ENCODE measurements around the gene CEPT1. TPM values are rescaled to one million over a fixed set of nuclear protein-coding genes. Genes with fewer than 3 reads are reported as not detected.

CEPT1 gene
- polyA plus RNA-seq, 1 of the 3 experiments (the other 2 are of a cell fraction): 11.6 TPM

- Histone ChIP-seq H3K4me3 (ENCODE audit: low read depth in 2 of 2, low read length in 1 of 2) (no peak overlapping the region), H3K9me2 (no peaks in the 10 kb centered on the region), H3K36me3 (replicated peaks in 1 of 2; ENCODE audit: control insufficient read depth in 1 of 2, insufficient read depth in 2 of 2, low read length in 1 of 2) (no peaks in the 10 kb centered on the region), H3K79me2 (ENCODE audit: insufficient read depth) (no peaks in the 10 kb centered on the region), H3F3A (replicated peaks; ENCODE audit: insufficient read depth) (no peaks in the 10 kb centered on the region), H3K9me3 (no peaks in the 10 kb centered on the region), H3K4me1 (ENCODE audit: control insufficient read depth in 1 of 2, insufficient read depth in 2 of 2, low read depth in 1 of 2, low read length in 1 of 2) (peaks cover 0 to 3% of the 10 kb centered on the region in 2 experiments; a peak in 2 of 4 replicates), H2AFZ (ENCODE audit: low read depth) (no peak overlapping the region), H4K20me1 (ENCODE audit: insufficient read depth) (no peaks in the 10 kb centered on the region), H3K27ac (ENCODE audit: low read depth in 2 of 2, low read length in 1 of 2) (no peak overlapping the region), H3K4me2 (no peak overlapping the region), H3K9ac (no peak overlapping the region), H3K27me3 (ENCODE audit: insufficient read depth) (no peaks in the 10 kb centered on the region)
- ChIA-PET POLR2A (no interaction called here), CTCF (interaction anchor here (0.6 to 10.2 kb wide), 2 partner anchors 45 to 186 kb away, joined by 3 to 161 read pairs; no protein-coding TSS in a partner anchor)
- 81% methylated on average over 5 of the region's 5 CpGs for WGBS (ENCODE audit: low lambda C conversion rate)
- TF ChIP-seq EP300 (IDR thresholded peaks at IDR 0.05; ENCODE audit: borderline replicate concordance in 1 of 2, low read depth in 1 of 2, low read length in 1 of 2) (no peak), RXRA (IDR thresholded peaks at IDR 0.05; ENCODE audit: borderline replicate concordance, low read depth) (no peak), ELF1 (IDR thresholded peaks at IDR 0.05) (no peak), NRF1 (IDR thresholded peaks at IDR 0.05; ENCODE audit: low read depth, low read length) (no peak), JUND (IDR thresholded peaks at IDR 0.05) (no peak), MEF2A (IDR thresholded peaks at IDR 0.05; ENCODE audit: borderline replicate concordance, low read depth) (no peak), YY1 (IDR thresholded peaks at IDR 0.05; ENCODE audit: low read depth) (no peak), GABPA (IDR thresholded peaks at IDR 0.05; ENCODE audit: low read depth) (no peak)
- no peak for DNase-seq
Measured at GRCh38 chr1:111217183-111217910, 77.3 kb downstream of the CEPT1 start.

GRCh38 chr1:111218701-111219556 lies 78.9 kb downstream of the CEPT1 start:
- ChIA-PET CTCF (interaction anchor here (0.8 to 10.2 kb wide), 4 partner anchors 12 to 188 kb away, joined by 3 to 161 read pairs (median 4); no protein-coding TSS in a partner anchor), POLR2A (no interaction called here)
- WGBS (ENCODE audit: low lambda C conversion rate): 80% methylated on average over 8 of the region's 8 CpGs
- H3F3A ChIP-seq (replicated peaks; ENCODE audit: insufficient read depth): no peaks in the 10 kb centered on the region
- no peaks in the 10 kb centered on the region for H3K9me2 ChIP-seq
- no peak overlapping the region for H3K9ac ChIP-seq
- no peaks in the 10 kb centered on the region for H4K20me1 ChIP-seq (ENCODE audit: insufficient read depth)
- DNase-seq: no peak
- H3K4me1 ChIP-seq (ENCODE audit: control insufficient read depth in 1 of 2, insufficient read depth in 2 of 2, low read depth in 1 of 2, low read length in 1 of 2): peaks cover 0 to 5% of the 10 kb centered on the region in 2 experiments; a peak in 2 of 4 replicates
- H2AFZ ChIP-seq (ENCODE audit: low read depth): no peak overlapping the region
- no peaks in the 10 kb centered on the region for H3K79me2 ChIP-seq (ENCODE audit: insufficient read depth)
- H3K9me3 ChIP-seq: no peaks in the 10 kb centered on the region
- no peaks in the 10 kb centered on the region for H3K27me3 ChIP-seq (ENCODE audit: insufficient read depth)
- H3K4me3 ChIP-seq (ENCODE audit: low read depth in 2 of 2, low read length in 1 of 2): no peak overlapping the region
- H3K27ac ChIP-seq (ENCODE audit: low read depth in 2 of 2, low read length in 1 of 2): no peak overlapping the region
- no peaks in the 10 kb centered on the region for H3K36me3 ChIP-seq (replicated peaks in 1 of 2; ENCODE audit: control insufficient read depth in 1 of 2, insufficient read depth in 2 of 2, low read length in 1 of 2)
- TF ChIP-seq FOXJ3 (CRISPR knock-in tag; IDR thresholded peaks at IDR 0.05): no peak
- TF ChIP-seq RXRA (IDR thresholded peaks at IDR 0.05; ENCODE audit: borderline replicate concordance, low read depth): no peak
- no peak for TF ChIP-seq SMC3 (IDR thresholded peaks at IDR 0.05; ENCODE audit: low read depth, low read length)
- no peak for TF ChIP-seq GATA2 (CRISPR knock-in tag; IDR thresholded peaks at IDR 0.05)
- no peak for TF ChIP-seq ZBTB33 (IDR thresholded peaks at IDR 0.05; ENCODE audit: borderline replicate concordance, low read depth)
- TF ChIP-seq FOSL2 (IDR thresholded peaks at IDR 0.05; ENCODE audit: borderline replicate concordance, low read depth): no peak
- no peak for TF ChIP-seq TEAD4 (IDR thresholded peaks at IDR 0.05; ENCODE audit: borderline replicate concordance, insufficient read depth)
- no peak for TF ChIP-seq YY1 (IDR thresholded peaks at IDR 0.05; ENCODE audit: low read depth)
- TF ChIP-seq IRF3 (IDR thresholded peaks at IDR 0.05; ENCODE audit: low read depth, low read length): no peak
- TF ChIP-seq CTCF (IDR thresholded peaks at IDR 0.05): no peak
- TF ChIP-seq PBX3 (IDR thresholded peaks at IDR 0.05): no peak
- H3K4me2 ChIP-seq: no peak overlapping the region
